Esophagus muscularis mucosa (tissue), 4 donors: ENCODE data around the gene RBM20. TPM values are rescaled to one million over a fixed set of nuclear protein-coding genes. Genes with fewer than 3 reads are reported as not detected.

Experiments
- DNase-seq: peaks from one replicate; pipeline ENCODE4 v3.0.0-alpha.2; 2017; ENCODE audit errors: extremely low spot score
- H3K27ac ChIP-seq, 4 donors: fragments of 200-600 bp; sonication (generic); replicated peaks in 1 of 4; 1 replicate in 3 of 4; 2 replicates in 1 of 4; pipeline ENCODE4 v1.5.1; 2016 to 2019; ENCODE audit warnings: mild to moderate bottlenecking in 1 of 4
- H3K27me3 ChIP-seq, 4 donors: fragments of 200-600 bp; sonication (generic); one replicate each; pipeline versions ENCODE4 v1.5.1 to v1.6.0; 2016 to 2019
- H3K36me3 ChIP-seq, 4 donors: fragments of 200-600 bp; sonication (generic); one replicate each; pipeline ENCODE4 v1.5.1; 2016 to 2019
- H3K4me1 ChIP-seq, 4 donors: fragments of 200-600 bp; sonication (generic); one replicate each; pipeline ENCODE4 v1.5.1; 2016 to 2019
- H3K4me3 ChIP-seq, 4 donors: fragments of 200-600 bp; sonication (generic); 1 replicate in 2 of 4; 2 replicates in 2 of 4; pipeline ENCODE4 v1.5.1; 2016 to 2019; ENCODE audit warnings: mild to moderate bottlenecking in 4 of 4, moderate library complexity in 1 of 4
- H3K9me3 ChIP-seq, 4 donors: fragments of 200-600 bp; sonication (generic); 1 replicate in 3 of 4; 2 replicates in 1 of 4; pipeline ENCODE4 v1.5.1; 2016 to 2019
- EP300 ChIP-seq: sonication (generic); formaldehyde crosslinking; IDR thresholded peaks from one replicate; pipeline ENCODE4 v1.6.1; 2017; ENCODE audit warnings: antibody characterized with exemption
- POLR2A ChIP-seq: fragments of 450-650 bp; IDR thresholded peaks from one replicate; pipeline ENCODE4 v1.6.1; 2017; ENCODE audit warnings: antibody characterized with exemption, moderate library complexity, mild to moderate bottlenecking, low read depth
- POLR2AphosphoS5 ChIP-seq, 2 donors: sonication (generic); formaldehyde crosslinking; IDR thresholded peaks; one replicate each; pipeline ENCODE4 v1.6.1; 2017; ENCODE audit warnings: antibody characterized with exemption in 2 of 2
- WGBS: methylation state at CpG from one replicate; pipeline ENCODE4 v1.1.5; 2018; 5-methylcytosine and 5-hydroxymethylcytosine counted together
- intact Hi-C: fragments of 100-400 bp; cut with DNase I; formaldehyde crosslinking; loops from one replicate; pipeline ENCODE4 v1.15.1; 2023
- total RNA-seq, 4 donors: library from RNA; depleted of rRNA; stranded (reverse); fragments of >200 nt; gene quantifications; one replicate each; pipeline versions ENCODE4 v1.1.0 to v1.2.1, GENCODE V29; 2016
- TF ChIP-seq, protein P1 (sequence below), 3 experiments: fragments of 200-600 bp in 2 of 3; fragments of 450-650 bp in 1 of 3; sonication (generic) in 2 of 3; IDR thresholded peaks; one replicate each; pipeline ENCODE4 v1.5.1; 2017 to 2019; ENCODE audit warnings: antibody characterized with exemption in 3 of 3, mild to moderate bottlenecking in 2 of 3, moderate library complexity in 1 of 3

Gene RBM20
- total RNA-seq, 4 donors from 2014 or later = 5.3 to 7.7 (median 5.8) TPM

- TF ChIP-seq POLR2A (no peak), EP300 (no peak), POLR2AphosphoS5 (IDR thresholded peaks at IDR 0.05) (no peak)
- TF ChIP-seq, protein P1, sequence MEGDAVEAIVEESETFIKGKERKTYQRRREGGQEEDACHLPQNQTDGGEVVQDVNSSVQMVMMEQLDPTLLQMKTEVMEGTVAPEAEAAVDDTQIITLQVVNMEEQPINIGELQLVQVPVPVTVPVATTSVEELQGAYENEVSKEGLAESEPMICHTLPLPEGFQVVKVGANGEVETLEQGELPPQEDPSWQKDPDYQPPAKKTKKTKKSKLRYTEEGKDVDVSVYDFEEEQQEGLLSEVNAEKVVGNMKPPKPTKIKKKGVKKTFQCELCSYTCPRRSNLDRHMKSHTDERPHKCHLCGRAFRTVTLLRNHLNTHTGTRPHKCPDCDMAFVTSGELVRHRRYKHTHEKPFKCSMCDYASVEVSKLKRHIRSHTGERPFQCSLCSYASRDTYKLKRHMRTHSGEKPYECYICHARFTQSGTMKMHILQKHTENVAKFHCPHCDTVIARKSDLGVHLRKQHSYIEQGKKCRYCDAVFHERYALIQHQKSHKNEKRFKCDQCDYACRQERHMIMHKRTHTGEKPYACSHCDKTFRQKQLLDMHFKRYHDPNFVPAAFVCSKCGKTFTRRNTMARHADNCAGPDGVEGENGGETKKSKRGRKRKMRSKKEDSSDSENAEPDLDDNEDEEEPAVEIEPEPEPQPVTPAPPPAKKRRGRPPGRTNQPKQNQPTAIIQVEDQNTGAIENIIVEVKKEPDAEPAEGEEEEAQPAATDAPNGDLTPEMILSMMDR (IDR thresholded peaks at IDR 0.05) = no peak
- Histone ChIP-seq H3K9me3 (no peaks in the 10 kb centered on the region), H3K27me3 (no peaks in the 10 kb centered on the region), H3K4me3 (no peak overlapping the region), H3K27ac (no peak overlapping the region), H3K4me1 (peaks cover 6 to 38% (median 15%) of the 10 kb centered on the region in 4 donors), H3K36me3 (no peaks in the 10 kb centered on the region)
- 70% methylated on average over 4 of the region's 5 CpGs for WGBS
- no peak for DNase-seq
- intact Hi-C loops = no loop called here
Measured at GRCh38 chr10:110698340-110698739, 54.2 kb downstream of the RBM20 start.

- no peaks in the 10 kb centered on the region for H3K9me3 ChIP-seq
- DNase-seq = no peak
- no peaks in the 10 kb centered on the region for H3K36me3 ChIP-seq
- TF ChIP-seq POLR2A (no peak), POLR2AphosphoS5 (IDR thresholded peaks at IDR 0.05) (peak; percentile 33 to 73), EP300 (no peak)
- TF ChIP-seq, protein P1 (IDR thresholded peaks at IDR 0.05) = no peak
- H3K27me3 ChIP-seq = no peaks in the 10 kb centered on the region
- WGBS = 30% methylated on average over 6 of the region's 6 CpGs
- no peak overlapping the region for H3K4me3 ChIP-seq
- intact Hi-C loops = no loop called here
- H3K27ac ChIP-seq = peak overlapping the region in 1 of 4 donors; percentile 19
- H3K4me1 ChIP-seq = peaks cover 6 to 38% (median 15%) of the 10 kb centered on the region in 4 donors
Measured at GRCh38 chr10:110698782-110699201, 54.7 kb downstream of the RBM20 start.

GRCh38 chr10:110699859-110700468, 55.8 kb downstream of the RBM20 start:
- intact Hi-C loops = no loop called here
- Histone ChIP-seq H3K27me3 (no peaks in the 10 kb centered on the region), H3K27ac (peak overlapping the region in 2 of 4 donors; percentile 31 to 44), H3K4me1 (peaks cover 6 to 38% (median 15%) of the 10 kb centered on the region in 4 donors), H3K36me3 (no peaks in the 10 kb centered on the region), H3K4me3 (no peak overlapping the region), H3K9me3 (no peaks in the 10 kb centered on the region)
- DNase-seq = no peak
- TF ChIP-seq, protein P1 (IDR thresholded peaks at IDR 0.05) = no peak
- TF ChIP-seq POLR2AphosphoS5 (IDR thresholded peaks at IDR 0.05) (no peak), EP300 (no peak), POLR2A (no peak)
- WGBS = 79% methylated on average over 10 of the region's 10 CpGs

GRCh38 chr10:110700947-110701616, 56.9 kb downstream of the RBM20 start:
- peaks cover 6 to 38% (median 15%) of the 10 kb centered on the region in 4 donors for H3K4me1 ChIP-seq
- H3K27me3 ChIP-seq = no peaks in the 10 kb centered on the region
- no peak for DNase-seq
- H3K36me3 ChIP-seq = no peaks in the 10 kb centered on the region
- no peak overlapping the region for H3K4me3 ChIP-seq
- H3K27ac ChIP-seq = peak overlapping the region in 1 of 4 donors; percentile 31
- no peaks in the 10 kb centered on the region for H3K9me3 ChIP-seq
- intact Hi-C loops = no loop called here
- no peak for TF ChIP-seq POLR2A
- TF ChIP-seq POLR2AphosphoS5 (IDR thresholded peaks at IDR 0.05) = no peak
- TF ChIP-seq, protein P1 (IDR thresholded peaks at IDR 0.05) = no peak
- no peak for TF ChIP-seq EP300
- 82% methylated on average over 10 of the region's 10 CpGs for WGBS
